ENCODE data around the gene SPRYD3. TPM values are rescaled to one million over a fixed set of nuclear protein-coding genes. Genes with fewer than 3 reads are reported as not detected.

Gene SPRYD3
- total RNA-seq, 1 donor from 2014 or later = 28.3 TPM

DNA sequence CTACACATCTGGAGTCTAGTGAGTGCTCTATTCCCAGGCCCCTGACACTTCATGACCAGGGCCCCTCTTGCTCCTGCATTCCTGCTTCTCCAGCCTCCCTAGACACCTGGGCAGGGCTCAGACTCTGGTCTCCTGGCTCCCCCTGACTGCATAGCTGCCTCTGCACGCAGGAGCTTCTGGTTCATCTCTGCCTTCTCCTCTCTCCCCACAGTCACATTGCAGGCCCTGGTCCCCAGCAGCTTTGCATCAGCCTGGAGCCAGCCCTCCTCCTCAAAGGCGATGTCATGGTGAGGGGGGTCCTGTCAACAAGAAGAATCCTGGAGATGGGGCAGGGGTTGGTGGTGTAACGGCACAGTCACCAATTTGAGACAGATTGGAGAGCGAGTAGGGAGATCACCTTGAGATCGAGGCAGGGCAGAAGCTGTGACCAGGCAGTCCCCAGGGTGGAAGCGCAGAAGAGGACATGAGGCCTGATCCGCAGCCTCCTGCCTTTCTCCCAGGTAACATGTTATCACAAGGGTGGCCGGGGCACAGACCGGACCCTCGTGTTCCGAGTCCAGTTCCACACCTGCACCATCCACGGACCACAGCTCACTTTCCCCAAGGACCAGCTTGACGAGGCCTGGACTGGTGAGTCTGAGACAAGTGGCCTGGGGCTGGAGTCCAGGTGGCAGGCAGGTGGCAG lies 21.2 kb downstream of the SPRYD3 start:
- H3K27me3 Mint-ChIP-seq (ENCODE audit: unreplicated experiment) = no peaks in the 10 kb centered on the region
- H3K4me3 Mint-ChIP-seq (ENCODE audit: unreplicated experiment) = no peak overlapping the region
- H3K27ac Mint-ChIP-seq (ENCODE audit: unreplicated experiment) = peak overlapping the region; percentile 24
- TF ChIP-seq, protein P1, sequence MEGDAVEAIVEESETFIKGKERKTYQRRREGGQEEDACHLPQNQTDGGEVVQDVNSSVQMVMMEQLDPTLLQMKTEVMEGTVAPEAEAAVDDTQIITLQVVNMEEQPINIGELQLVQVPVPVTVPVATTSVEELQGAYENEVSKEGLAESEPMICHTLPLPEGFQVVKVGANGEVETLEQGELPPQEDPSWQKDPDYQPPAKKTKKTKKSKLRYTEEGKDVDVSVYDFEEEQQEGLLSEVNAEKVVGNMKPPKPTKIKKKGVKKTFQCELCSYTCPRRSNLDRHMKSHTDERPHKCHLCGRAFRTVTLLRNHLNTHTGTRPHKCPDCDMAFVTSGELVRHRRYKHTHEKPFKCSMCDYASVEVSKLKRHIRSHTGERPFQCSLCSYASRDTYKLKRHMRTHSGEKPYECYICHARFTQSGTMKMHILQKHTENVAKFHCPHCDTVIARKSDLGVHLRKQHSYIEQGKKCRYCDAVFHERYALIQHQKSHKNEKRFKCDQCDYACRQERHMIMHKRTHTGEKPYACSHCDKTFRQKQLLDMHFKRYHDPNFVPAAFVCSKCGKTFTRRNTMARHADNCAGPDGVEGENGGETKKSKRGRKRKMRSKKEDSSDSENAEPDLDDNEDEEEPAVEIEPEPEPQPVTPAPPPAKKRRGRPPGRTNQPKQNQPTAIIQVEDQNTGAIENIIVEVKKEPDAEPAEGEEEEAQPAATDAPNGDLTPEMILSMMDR (IDR thresholded peaks at IDR 0.05) = no peak
- H3K4me1 Mint-ChIP-seq (ENCODE audit: unreplicated experiment) = peaks cover 49% of the 10 kb centered on the region
- H3K9me3 Mint-ChIP-seq (ENCODE audit: unreplicated experiment) = no peaks in the 10 kb centered on the region
- peaks cover 23% of the 10 kb centered on the region for H3K36me3 Mint-ChIP-seq (ENCODE audit: unreplicated experiment)
- DNase-seq (ENCODE audit: extremely low spot score, unreplicated experiment) = no peak

DNA sequence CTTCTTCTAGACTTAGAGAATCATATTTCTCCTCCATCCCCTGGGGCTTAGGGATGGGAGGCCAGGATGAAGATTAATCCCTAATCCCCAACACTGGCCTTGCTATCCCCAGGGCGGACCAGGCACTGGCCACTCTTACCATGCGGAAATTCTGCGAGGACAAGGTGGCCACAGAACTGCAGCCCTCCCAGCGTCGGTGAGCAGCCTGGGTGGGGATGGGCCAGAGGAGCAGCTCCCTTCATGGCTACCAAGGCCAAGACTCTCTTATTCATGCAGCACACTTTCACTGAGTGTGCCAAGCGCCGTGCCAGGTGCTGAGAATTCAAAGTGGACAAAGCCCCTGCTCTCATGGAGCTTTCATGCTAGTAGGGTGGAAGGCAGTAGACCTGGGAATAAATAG lies 22.3 kb downstream of the SPRYD3 start:
- Mint-ChIP-seq H3K27me3 (ENCODE audit: unreplicated experiment) (no peaks in the 10 kb centered on the region), H3K4me1 (ENCODE audit: unreplicated experiment) (peaks cover 49% of the 10 kb centered on the region), H3K9me3 (ENCODE audit: unreplicated experiment) (no peaks in the 10 kb centered on the region), H3K27ac (ENCODE audit: unreplicated experiment) (peak overlapping the region; percentile 23), H3K4me3 (ENCODE audit: unreplicated experiment) (no peak overlapping the region), H3K36me3 (ENCODE audit: unreplicated experiment) (peaks cover 23% of the 10 kb centered on the region)
- TF ChIP-seq, protein P1 (IDR thresholded peaks at IDR 0.05) = no peak
- no peak for DNase-seq (ENCODE audit: extremely low spot score, unreplicated experiment)

DNA sequence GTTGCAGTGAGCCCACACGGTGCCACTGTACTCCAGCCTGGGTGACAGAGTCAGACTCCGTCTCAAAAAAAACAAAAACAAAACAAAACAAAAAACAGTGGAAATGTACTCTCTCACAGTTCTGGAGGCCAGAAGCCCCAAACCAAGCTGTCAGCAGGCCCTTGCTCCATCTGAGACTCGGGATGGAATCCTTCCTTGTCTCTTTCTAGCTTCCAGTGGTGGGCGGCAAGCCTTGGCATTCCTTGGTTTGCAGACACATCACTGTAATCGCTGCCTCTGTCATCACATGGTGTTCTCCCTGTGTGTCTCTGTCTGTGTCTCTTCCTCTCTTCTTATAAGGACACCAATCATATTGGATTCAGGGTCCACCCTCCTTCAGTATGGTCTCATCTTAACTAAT lies 22.9 kb downstream of the SPRYD3 start:
- H3K36me3 Mint-ChIP-seq (ENCODE audit: unreplicated experiment) = peaks cover 21% of the 10 kb centered on the region
- peaks cover 49% of the 10 kb centered on the region for H3K4me1 Mint-ChIP-seq (ENCODE audit: unreplicated experiment)
- TF ChIP-seq, protein P1 (IDR thresholded peaks at IDR 0.05) = no peak
- peak overlapping the region; percentile 23 for H3K27ac Mint-ChIP-seq (ENCODE audit: unreplicated experiment)
- no peaks in the 10 kb centered on the region for H3K9me3 Mint-ChIP-seq (ENCODE audit: unreplicated experiment)
- no peaks in the 10 kb centered on the region for H3K27me3 Mint-ChIP-seq (ENCODE audit: unreplicated experiment)
- no peak overlapping the region for H3K4me3 Mint-ChIP-seq (ENCODE audit: unreplicated experiment)
- DNase-seq (ENCODE audit: extremely low spot score, unreplicated experiment) = no peak

DNA sequence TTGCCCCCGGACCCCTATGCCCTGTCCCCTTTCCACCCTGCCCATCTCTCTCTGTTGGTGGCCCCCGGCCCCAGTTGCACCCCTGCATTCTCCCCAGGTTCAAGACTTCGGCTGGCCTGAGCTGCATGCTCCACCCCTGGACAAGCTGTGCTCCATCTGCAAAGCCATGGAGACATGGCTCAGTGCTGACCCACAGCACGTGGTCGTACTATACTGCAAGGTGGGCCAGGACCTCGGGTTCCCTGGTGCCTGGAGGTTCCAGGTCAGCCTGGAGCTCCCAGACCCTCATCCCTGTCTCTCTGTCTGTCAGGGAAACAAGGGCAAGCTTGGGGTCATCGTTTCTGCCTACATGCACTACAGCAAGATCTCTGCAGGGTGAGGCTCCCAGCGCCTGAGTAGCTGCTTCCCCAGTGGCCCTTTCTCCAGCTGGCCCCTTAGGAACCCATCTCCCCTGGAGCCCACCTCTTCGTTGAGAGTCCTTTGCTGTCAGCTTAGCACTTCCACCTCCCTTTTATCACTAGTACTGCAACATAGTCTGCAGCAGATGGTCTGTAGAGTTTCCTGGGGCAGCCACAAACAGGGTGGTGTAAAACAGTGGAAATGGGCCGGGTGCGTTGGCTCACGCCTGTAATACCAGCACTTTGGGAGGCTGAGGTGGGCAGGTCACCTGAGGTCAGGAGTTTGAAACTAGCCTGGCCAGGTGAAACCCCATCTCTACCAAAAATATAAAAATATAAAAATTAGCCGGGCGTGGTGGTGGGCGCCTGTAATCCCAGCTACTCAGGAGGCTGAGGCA lies 23.5 kb downstream of the SPRYD3 start:
- Mint-ChIP-seq H3K4me1 (ENCODE audit: unreplicated experiment) (peaks cover 52% of the 10 kb centered on the region), H3K27me3 (ENCODE audit: unreplicated experiment) (no peaks in the 10 kb centered on the region), H3K9me3 (ENCODE audit: unreplicated experiment) (no peaks in the 10 kb centered on the region), H3K36me3 (ENCODE audit: unreplicated experiment) (peaks cover 18% of the 10 kb centered on the region), H3K4me3 (ENCODE audit: unreplicated experiment) (peak overlapping the region; percentile 42), H3K27ac (ENCODE audit: unreplicated experiment) (no peak overlapping the region)
- DNase-seq (ENCODE audit: extremely low spot score, unreplicated experiment) = no peak
- TF ChIP-seq, protein P1 (IDR thresholded peaks at IDR 0.05) = no peak

Data from osteocyte (in vitro differentiated cells).